Measurements from ENCODE around the gene NFIB.

The NFIB gene

DNA sequence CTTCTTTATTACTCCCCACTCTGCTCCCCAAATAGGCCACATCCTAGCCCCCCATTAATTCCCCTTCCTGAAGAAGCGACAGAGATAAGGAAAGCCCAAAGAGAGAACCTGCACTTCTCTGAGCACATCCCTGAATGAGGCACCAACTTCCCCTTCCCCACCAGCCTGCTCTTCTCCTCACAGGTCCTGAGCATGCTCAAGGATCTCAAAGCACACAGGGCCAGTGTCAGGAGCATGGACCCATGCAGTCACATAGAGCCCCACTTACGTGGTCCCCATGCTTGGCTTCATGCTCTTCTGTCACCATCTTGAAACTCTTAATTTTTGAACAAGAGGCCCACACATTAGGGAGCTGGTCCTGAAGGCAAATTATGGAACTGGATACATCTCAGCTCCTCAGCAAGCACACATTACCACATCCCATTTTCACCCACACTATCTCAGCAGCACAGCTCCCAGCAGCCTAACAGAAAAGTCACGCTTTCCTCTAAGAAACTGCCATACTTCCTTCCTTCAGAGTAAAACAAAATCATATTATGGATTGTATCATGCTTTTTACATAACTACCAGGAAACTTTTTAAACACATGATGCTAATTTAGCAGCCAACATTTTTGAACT, 99.8 kb downstream of the NFIB start:
- POLR2A ChIA-PET = no interaction called here

DNA sequence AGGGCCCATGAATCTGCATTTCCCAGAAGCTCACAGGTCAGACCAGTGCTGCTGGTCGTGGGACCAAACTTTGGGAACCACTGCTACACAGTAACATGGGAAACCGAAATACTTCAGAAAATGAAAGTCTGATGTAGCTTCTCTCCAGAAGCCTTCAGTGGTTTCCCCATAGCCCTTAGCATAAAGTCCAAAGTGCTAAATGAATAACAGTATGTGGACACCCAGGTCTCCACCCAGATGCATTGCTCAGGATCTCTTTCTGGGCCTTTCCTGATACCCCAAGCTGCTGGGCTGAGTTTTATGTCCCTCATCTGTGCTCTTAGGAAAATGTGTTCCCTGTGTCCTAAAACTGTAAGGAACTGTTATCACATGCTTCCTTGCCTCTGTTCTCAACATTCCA, 100.4 kb downstream of the NFIB start:
- CTCF ChIA-PET = interaction anchor here (0.7 kb wide), 1 partner anchor 231 kb away, joined by 3 read pairs; no protein-coding TSS in a partner anchor
- DNase-seq (ENCODE audit: extremely low spot score) = no peak
- POLR2A ChIA-PET = no interaction called here
- TF ChIP-seq LEF1 (IDR thresholded peaks at IDR 0.05; ENCODE audit: borderline replicate concordance) (no peak), SP1 (IDR thresholded peaks at IDR 0.05) (no peak), HDGF (IDR thresholded peaks at IDR 0.05; ENCODE audit: borderline replicate concordance) (no peak), ELF4 (IDR thresholded peaks at IDR 0.05) (no peak), FOXA1 (IDR thresholded peaks at IDR 0.05) (no peak), ARNT (IDR thresholded peaks at IDR 0.05) (no peak), NFRKB (IDR thresholded peaks at IDR 0.05) (no peak), CTBP1 (IDR thresholded peaks at IDR 0.05; ENCODE audit: borderline replicate concordance) (no peak), L3MBTL2 (conservative IDR thresholded peaks at IDR 0.05) (no peak), TARDBP (IDR thresholded peaks at IDR 0.05) (no peak), FOXK2 (IDR thresholded peaks at IDR 0.05) (no peak), BHLHE40 (IDR thresholded peaks at IDR 0.05; ENCODE audit: borderline replicate concordance) (no peak), FOXM1 (IDR thresholded peaks at IDR 0.05; ENCODE audit: borderline replicate concordance) (no peak), SUZ12 (IDR thresholded peaks at IDR 0.05) (no peak), ZNF384 (IDR thresholded peaks at IDR 0.05) (no peak)
- TF ChIP-seq, protein P1, sequence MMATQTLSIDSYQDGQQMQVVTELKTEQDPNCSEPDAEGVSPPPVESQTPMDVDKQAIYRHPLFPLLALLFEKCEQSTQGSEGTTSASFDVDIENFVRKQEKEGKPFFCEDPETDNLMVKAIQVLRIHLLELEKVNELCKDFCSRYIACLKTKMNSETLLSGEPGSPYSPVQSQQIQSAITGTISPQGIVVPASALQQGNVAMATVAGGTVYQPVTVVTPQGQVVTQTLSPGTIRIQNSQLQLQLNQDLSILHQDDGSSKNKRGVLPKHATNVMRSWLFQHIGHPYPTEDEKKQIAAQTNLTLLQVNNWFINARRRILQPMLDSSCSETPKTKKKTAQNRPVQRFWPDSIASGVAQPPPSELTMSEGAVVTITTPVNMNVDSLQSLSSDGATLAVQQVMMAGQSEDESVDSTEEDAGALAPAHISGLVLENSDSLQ (IDR thresholded peaks at IDR 0.05) = no peak

More for the DNA sequence above, 99.8 kb downstream of the NFIB start:
- CTCF ChIA-PET = interaction anchor here (0.6 kb wide), 1 partner anchor 11 kb away, joined by 3 read pairs; no protein-coding TSS in a partner anchor
- no peak for DNase-seq (ENCODE audit: extremely low spot score)
- TF ChIP-seq LEF1 (IDR thresholded peaks at IDR 0.05; ENCODE audit: borderline replicate concordance) = no peak
- TF ChIP-seq CTBP1 (IDR thresholded peaks at IDR 0.05; ENCODE audit: borderline replicate concordance) = no peak
- no peak for TF ChIP-seq ELF4 (IDR thresholded peaks at IDR 0.05)
- no peak for TF ChIP-seq NFRKB (IDR thresholded peaks at IDR 0.05)
- TF ChIP-seq SP1 (IDR thresholded peaks at IDR 0.05) = no peak
- no peak for TF ChIP-seq TARDBP (IDR thresholded peaks at IDR 0.05)
- no peak for TF ChIP-seq ARNT (IDR thresholded peaks at IDR 0.05)
- no peak for TF ChIP-seq BHLHE40 (IDR thresholded peaks at IDR 0.05; ENCODE audit: borderline replicate concordance)
- TF ChIP-seq L3MBTL2 (conservative IDR thresholded peaks at IDR 0.05) = no peak
- no peak for TF ChIP-seq FOXK2 (IDR thresholded peaks at IDR 0.05)
- no peak for TF ChIP-seq HDGF (IDR thresholded peaks at IDR 0.05; ENCODE audit: borderline replicate concordance)
- TF ChIP-seq SUZ12 (IDR thresholded peaks at IDR 0.05) = no peak
- no peak for TF ChIP-seq FOXM1 (IDR thresholded peaks at IDR 0.05; ENCODE audit: borderline replicate concordance)
- no peak for TF ChIP-seq ZNF384 (IDR thresholded peaks at IDR 0.05)
- TF ChIP-seq, protein P1 (IDR thresholded peaks at IDR 0.05) = no peak
- no peak for TF ChIP-seq FOXA1 (IDR thresholded peaks at IDR 0.05)

DNA sequence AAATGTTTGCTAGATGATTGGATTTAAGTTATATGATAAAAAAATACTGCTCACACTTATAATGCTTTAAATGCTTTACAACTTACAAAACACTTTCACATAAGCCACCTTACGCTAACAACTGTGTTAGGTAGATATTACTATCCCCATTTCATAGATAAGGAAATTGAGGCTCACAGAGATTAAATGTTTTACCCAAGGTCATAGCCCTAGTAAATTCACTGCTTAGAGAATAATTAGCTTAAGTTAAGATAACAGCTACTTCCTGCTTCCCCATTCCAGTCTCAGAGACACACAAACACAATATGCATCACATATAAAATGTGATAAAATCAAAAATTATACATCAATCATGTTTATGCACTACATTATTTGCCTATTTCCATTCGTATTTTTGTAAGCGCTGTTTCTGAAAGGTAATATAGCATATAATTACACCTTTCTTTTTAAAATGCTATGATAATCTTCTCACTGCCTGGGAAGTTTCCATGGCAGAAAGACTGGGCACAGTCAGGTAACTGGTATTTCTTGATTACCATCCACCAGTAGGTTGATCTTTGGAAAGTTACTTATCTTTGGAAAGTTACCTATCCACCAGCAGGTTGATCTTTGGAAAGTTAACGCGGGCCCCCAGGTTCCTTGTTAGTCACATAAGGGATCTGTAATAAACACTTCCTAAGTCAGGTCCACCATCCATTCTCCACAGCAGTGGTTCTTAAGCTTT, 101.1 kb downstream of the NFIB start:
- TF ChIP-seq NFRKB (IDR thresholded peaks at IDR 0.05) (no peak), FOXA1 (IDR thresholded peaks at IDR 0.05) (no peak), LEF1 (IDR thresholded peaks at IDR 0.05; ENCODE audit: borderline replicate concordance) (no peak), BHLHE40 (IDR thresholded peaks at IDR 0.05; ENCODE audit: borderline replicate concordance) (no peak), TARDBP (IDR thresholded peaks at IDR 0.05) (no peak), SUZ12 (IDR thresholded peaks at IDR 0.05) (no peak), HDGF (IDR thresholded peaks at IDR 0.05; ENCODE audit: borderline replicate concordance) (no peak), L3MBTL2 (conservative IDR thresholded peaks at IDR 0.05) (no peak)
- DNase-seq (ENCODE audit: extremely low spot score) = no peak
- ChIA-PET POLR2A (no interaction called here), CTCF (interaction anchor here (0.7 kb wide), 1 partner anchor 231 kb away, joined by 3 read pairs; no protein-coding TSS in a partner anchor)

DNA sequence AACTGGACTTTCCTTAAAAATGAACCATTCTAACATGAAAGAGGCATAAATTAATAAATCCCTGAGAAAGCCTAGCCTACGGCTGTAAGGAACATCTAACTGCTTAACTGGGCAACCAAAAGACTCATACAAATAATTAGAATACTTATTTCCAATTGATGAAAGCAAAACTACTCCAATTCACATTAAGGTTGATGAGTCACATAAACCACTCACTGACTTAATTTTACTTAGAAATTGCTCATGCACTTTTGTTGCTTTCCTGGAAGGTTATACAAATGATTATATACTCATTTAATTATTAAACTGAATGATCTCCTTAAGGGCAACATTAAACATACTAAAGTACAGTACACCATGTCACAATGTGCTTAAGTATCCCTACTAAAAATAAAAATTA, 101.9 kb downstream of the NFIB start:
- TF ChIP-seq SUZ12 (IDR thresholded peaks at IDR 0.05) (no peak), ARNT (IDR thresholded peaks at IDR 0.05) (no peak), FOXA1 (IDR thresholded peaks at IDR 0.05) (no peak), HDGF (IDR thresholded peaks at IDR 0.05; ENCODE audit: borderline replicate concordance) (no peak), LEF1 (IDR thresholded peaks at IDR 0.05; ENCODE audit: borderline replicate concordance) (no peak), FOXM1 (IDR thresholded peaks at IDR 0.05; ENCODE audit: borderline replicate concordance) (no peak), ELF4 (IDR thresholded peaks at IDR 0.05) (no peak)
- no peak for DNase-seq (ENCODE audit: extremely low spot score)
- ChIA-PET POLR2A (no interaction called here), CTCF (interaction anchor here (0.6 kb wide), 1 partner anchor 10 kb away, joined by 3 read pairs; no protein-coding TSS in a partner anchor)

DNA sequence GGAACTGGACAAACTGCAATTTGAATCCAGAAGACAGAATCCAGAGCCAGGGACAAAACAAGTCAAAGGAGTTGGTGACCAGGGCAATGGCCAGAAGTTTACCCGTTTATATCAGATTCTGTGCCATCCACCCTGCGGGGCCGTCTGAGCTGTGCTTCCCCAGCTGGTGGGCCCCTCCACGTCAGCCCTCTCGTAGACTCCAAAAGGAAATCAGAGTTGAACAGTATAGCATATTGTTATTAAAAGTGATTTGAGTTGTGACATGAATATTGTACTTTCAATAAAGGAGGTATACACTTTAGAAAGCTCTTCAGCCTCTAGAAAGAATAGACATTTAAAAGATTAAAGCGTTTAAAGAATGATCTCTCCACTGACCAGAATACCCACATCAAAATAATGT, 102.4 kb downstream of the NFIB start:
- CTCF ChIA-PET = interaction anchor here (0.6 kb wide), 1 partner anchor 10 kb away, joined by 3 read pairs; no protein-coding TSS in a partner anchor
- no peak for TF ChIP-seq FOXA1 (IDR thresholded peaks at IDR 0.05)
- TF ChIP-seq ZNF384 (IDR thresholded peaks at IDR 0.05) = no peak
- TF ChIP-seq SUZ12 (IDR thresholded peaks at IDR 0.05) = no peak
- TF ChIP-seq HDGF (IDR thresholded peaks at IDR 0.05; ENCODE audit: borderline replicate concordance) = no peak
- TF ChIP-seq SP1 (IDR thresholded peaks at IDR 0.05) = no peak
- no peak for TF ChIP-seq NFRKB (IDR thresholded peaks at IDR 0.05)
- no peak for TF ChIP-seq CTBP1 (IDR thresholded peaks at IDR 0.05; ENCODE audit: borderline replicate concordance)
- TF ChIP-seq TARDBP (IDR thresholded peaks at IDR 0.05) = no peak
- no peak for TF ChIP-seq LEF1 (IDR thresholded peaks at IDR 0.05; ENCODE audit: borderline replicate concordance)
- TF ChIP-seq, protein P1 (IDR thresholded peaks at IDR 0.05) = no peak
- DNase-seq (ENCODE audit: extremely low spot score) = no peak
- POLR2A ChIA-PET = no interaction called here

Data from HEK293T (cell line).